GM19328 (cell line): ENCODE measurements around the gene NADSYN1.

Source experiments
- ATAC-seq: cut with Tn5 transposase; IDR thresholded peaks from one replicate; pipeline ENCODE4 v1.9.1; 2021; ENCODE audit warnings: mild to moderate bottlenecking, moderate library complexity; ENCODE audit not compliant: unreplicated experiment

NADSYN1 gene

GRCh38 chr11:71432761-71433647, 20.0 kb upstream of the NADSYN1 start:
- ATAC-seq: no peak

- no peak for ATAC-seq
Measured at GRCh38 chr11:71433648-71434450, 19.2 kb upstream of the NADSYN1 start.

- no peak for ATAC-seq
Measured at GRCh38 chr11:71434576-71435130, 18.4 kb upstream of the NADSYN1 start.

DNA sequence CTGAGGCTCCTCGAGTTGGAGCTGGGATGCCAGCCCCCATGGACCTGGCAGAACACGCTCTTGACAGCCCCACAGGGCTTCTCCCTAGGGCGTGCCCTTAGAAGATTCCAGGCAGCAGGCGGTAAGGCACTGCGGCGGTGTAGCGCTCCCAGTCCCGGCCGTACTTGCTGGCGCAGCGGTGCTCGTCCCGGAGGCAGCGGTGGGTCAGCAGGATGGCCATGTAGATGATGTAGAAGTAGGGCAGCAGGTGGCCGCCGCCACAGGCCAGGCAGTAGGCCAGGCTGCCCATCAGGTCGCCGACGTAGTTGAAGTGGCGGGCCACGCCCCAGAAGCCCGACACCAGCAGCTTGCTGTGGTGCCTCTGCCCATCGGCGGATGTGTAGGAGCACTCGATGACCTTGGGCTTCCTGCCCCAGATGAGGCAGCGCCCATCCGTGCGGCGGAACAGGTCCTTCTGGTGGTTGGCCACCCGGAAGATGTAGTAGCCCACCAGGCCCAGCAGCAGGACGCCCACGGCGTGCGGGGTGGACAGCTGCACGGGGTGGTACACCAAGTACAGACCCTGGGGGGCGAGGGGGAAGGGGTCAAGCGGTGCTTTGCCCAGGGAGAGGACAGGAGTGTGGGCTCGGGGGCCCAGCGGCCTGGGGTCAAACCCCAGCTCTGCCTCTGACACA, 17.6 kb upstream of the NADSYN1 start:
- no peak for ATAC-seq

DNA sequence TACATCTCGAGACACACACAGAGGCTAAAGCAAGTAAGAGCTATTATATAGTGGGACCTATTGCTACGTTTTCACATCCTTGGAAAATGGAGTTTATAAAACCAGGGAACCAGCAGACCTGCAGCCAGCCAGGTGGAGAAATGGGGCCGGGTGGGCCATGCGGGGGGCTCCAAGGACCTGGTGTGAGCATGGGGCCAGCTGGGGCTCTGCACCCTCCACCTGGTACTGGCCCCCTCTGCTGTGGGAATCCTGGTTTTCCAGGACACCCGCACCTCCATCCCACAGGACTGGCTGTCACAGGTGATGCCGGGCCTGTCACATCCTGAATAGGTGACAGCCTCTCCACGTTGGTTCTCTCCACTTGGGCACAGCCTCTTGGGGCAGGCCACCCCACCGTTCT, 16.1 kb upstream of the NADSYN1 start:
- ATAC-seq: no peak

GRCh38 chr11:71437399-71437798, 15.6 kb upstream of the NADSYN1 start:
- no peak for ATAC-seq

DNA sequence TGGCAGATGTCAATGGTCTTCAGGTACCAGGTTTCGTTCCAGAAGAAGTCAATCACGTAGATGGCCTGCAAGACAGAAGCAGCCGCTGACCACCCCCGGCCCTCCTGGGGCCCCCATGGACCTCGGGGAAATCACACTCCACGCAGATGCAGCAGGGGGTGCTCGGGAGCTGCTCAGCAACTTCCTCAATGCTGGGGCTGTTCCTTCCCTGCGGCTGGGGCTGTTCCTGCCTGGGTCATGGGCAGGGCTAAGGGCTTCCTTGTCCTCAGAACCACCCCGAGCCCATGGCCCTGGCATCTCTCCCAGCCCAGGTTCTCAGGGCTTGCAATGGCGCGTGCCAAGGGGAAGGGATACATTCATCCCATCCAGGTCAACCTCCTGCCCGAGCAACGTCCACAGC, 15.1 kb upstream of the NADSYN1 start:
- ATAC-seq: no peak

DNA sequence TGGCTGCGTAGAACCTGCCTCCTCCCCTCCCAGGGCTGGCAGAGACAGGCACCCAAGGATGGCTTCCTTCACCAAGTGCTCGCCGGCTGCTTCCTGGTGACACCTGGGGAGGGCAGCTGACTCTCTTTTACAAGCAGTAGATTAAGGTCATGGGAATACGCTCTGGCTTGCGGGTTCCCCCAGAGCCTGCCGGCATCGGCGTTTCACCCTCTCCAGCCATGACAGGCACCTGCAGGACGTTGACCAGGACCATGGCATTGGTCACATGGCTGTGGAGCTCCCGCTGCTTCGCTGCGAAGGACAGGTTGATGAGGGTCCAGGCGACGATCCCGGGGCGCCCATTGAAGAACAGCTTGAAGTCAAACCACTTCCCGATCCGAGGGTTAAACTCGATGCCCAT, 14.4 kb upstream of the NADSYN1 start:
- no peak for ATAC-seq

GRCh38 chr11:71440021-71440755, 12.8 kb upstream of the NADSYN1 start:
- no peak for ATAC-seq

GRCh38 chr11:71441251-71441650, 11.8 kb upstream of the NADSYN1 start:
- no peak for ATAC-seq

GRCh38 chr11:71442123-71442522, 10.9 kb upstream of the NADSYN1 start:
- no peak for ATAC-seq

DNA sequence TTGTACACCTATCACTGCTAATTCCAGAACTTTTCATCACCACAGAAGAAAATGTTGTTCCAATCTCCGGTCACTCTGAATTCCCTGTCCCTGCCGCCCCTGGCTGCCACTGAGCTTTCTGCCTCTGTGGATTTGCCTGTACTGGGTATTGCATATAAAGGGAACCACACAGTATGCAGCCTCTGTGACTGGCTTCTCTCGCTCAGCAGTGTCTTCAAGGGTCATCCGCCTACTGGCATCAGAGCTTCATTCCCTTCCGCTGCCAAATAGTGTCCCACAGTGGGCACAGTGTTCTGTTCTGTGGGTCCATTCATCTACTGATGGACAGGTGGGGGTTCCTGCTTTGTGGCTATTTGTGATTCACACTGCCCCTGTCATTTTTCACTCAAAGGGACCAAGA, 10.1 kb upstream of the NADSYN1 start:
- no peak for ATAC-seq

DNA sequence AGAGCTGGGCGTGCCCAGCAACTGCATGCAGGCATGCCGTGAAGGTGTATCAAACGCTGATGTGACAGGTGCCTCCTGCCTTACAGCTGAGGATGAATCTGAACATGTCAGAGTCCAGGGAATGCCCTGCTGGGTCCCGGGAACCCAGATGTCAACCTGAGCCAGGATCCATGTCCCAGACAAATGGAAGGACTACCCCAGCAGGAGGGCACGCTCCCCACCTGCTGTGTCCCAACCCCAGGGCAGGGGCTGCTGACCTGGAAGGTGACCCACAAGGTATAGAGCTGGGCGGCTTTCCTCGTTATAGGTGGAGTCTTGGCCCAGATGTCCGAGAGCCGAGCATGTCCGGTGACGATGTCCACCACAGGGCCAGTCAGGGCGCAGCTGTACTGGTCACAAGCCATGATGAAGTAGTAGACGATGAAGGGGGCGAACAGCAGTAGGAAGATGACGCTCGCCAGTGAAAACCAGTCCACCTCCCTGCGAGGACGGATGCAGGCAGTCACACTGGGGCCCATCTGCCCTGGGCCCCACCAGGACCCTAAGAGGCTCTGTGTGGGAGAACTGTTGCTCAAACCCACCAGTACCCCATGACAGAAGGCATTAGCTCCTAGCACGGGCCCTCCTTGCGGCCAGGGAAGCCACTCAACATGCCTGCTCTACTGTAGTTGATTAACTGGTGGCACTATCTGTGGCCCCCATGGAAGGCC, 9.1 kb upstream of the NADSYN1 start:
- ATAC-seq: no peak

DNA sequence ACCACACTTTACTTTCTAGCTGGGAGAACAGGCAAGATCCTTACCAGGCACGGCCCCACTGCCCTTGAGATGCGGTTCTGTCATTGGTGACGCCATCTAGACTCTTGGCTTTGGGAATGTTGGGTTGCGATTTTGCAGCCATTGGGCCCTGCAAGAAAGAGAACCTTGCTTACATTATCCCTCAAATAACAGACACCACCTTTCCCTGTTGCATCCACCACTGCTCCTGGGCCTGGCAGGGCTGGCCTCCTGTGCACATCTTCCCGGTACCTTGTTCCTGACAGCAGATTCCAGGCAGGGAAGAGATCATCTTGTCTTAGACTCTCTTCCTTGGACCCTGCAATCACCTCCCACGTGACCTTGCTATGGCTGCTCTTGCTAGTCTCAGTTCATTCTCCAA, 8.2 kb upstream of the NADSYN1 start:
- no peak for ATAC-seq

GRCh38 chr11:71446150-71446549, 6.9 kb upstream of the NADSYN1 start:
- ATAC-seq: no peak

DNA sequence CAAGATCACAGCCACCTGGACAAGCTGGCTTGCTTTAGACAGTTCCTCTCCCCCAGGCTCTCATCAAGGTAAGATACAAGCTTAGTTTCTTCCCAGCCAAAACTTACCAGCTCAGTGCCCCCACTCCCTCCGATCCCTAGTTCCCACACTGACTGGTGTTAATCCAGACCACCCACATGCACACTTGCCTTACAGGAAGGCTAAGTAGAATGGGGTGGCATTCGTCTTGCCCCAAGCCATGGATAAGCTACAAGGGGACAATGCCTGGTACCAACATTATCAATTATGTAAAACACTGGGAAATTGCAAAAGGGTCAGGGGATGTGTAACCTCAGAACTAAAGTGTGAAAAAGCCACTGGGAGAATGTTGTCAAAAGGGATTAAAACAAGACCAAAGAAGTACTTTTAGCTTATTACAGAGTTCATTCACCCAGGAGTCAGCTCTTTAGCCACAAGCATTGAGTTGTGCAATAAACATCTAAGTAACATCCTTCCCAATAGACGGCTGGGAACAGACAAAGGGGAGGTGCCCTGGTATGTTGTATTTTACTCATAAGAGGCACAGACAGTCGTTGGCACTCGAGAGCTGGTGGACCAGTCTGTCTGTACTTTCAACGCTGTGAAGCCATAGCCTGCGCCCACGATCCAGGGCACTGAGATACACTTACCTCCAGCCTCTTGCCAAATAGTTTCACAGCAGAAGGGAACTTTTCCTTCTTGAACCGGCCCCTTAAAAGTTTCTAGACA, 5.9 kb upstream of the NADSYN1 start:
- ATAC-seq: no peak

GRCh38 chr11:71447791-71448256, 5.2 kb upstream of the NADSYN1 start:
- no peak for ATAC-seq

GRCh38 chr11:71448257-71449171, 4.5 kb upstream of the NADSYN1 start, which contains the start of gene DHCR7:
Gene DHCR7, minus strand, starts transcription at chr11:71448393. Its CDS starts 3,441 bp downstream, at chr11:71444952.
- peak; percentile 82 for ATAC-seq
